HG03442 (cell line): ENCODE data around the gene ABCA9.
"Not testable (repeated sequence)": the region's sequence is repeated elsewhere in the genome, so short reads cannot be mapped to it uniquely, and the experiment has no call there.

Experiments used
- ATAC-seq: cut with Tn5 transposase; IDR thresholded peaks from one replicate; pipeline ENCODE4 v1.9.1; 2021; ENCODE audit warnings: mild to moderate bottlenecking, moderate library complexity; ENCODE audit not compliant: unreplicated experiment

The ABCA9 gene

DNA sequence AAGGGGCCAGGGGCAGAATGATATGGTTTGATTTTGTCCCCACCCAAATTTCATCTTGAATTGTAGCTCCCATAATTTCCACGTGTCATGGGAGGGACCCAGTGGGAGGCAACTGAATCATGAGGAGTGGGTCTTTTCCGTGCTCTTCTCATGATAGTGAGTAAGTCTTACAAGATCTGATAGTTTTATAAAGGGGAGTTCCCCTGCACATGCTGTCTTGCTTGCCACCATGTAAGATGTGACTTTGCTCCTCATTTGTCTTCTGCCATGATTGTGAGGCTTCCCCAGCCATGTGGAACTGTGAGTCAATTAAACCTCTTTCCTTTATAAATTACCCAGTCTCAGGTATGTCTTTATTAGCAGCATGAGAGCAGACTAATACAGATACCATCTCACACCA, 101.6 kb downstream of the ABCA9 start:
- ATAC-seq = not testable (repeated sequence)

DNA sequence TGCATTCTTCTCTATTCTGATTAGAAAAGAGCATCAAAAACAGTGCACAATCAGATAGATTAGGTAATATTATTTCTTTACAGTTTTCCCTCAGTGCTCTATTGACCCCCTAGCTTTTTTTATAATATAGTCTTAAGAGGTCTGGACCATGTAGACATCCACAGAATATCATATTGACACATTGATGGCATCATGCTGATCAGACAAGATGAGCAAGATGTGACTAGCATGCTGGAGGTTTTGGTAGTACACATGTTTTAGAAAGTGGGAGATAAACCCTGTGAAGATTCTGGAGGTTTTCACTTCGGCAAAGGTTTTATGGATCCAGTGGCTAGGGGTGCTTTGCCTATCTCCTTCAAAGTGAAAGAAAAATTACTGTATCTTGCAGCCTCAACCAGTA, 102.8 kb downstream of the ABCA9 start:
- no peak for ATAC-seq

DNA sequence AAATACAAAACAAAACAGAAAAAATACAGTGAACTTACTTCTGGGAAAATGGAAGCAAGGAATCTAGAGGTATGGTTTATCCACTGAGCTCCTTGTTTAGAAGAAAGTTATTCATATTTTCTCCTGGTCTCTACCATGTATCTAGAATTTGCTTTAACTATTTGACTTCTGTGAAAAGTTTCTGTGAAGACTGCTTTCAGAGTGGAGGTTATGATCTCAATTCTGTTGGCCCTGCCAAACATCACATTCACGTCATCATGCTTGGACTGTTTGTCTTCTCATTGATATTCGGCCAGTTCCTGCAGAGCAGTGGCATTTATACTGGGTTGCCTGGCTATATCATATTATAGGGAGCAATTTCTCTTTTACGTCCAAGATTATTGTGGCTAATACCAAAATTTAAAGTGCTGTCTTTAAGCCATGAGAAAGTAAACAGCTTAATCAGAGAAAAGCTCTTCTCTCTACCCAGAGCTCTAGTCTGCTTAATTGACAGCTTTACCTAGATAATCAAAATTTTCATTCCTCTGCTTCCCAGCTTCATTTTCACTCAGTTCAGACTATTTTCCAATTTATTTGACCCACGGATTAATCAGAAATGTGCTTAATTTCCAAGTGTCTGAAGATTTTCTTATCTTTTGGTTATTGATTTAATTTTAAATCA, 105.4 kb downstream of the ABCA9 start, which contains the start of gene ABCA8:
Gene ABCA8, minus strand, starts transcription at position 212 of the 661 bp plus-strand sequence. CDS start 13,358 bp downstream, outside the sequence.
- ATAC-seq = no peak

DNA sequence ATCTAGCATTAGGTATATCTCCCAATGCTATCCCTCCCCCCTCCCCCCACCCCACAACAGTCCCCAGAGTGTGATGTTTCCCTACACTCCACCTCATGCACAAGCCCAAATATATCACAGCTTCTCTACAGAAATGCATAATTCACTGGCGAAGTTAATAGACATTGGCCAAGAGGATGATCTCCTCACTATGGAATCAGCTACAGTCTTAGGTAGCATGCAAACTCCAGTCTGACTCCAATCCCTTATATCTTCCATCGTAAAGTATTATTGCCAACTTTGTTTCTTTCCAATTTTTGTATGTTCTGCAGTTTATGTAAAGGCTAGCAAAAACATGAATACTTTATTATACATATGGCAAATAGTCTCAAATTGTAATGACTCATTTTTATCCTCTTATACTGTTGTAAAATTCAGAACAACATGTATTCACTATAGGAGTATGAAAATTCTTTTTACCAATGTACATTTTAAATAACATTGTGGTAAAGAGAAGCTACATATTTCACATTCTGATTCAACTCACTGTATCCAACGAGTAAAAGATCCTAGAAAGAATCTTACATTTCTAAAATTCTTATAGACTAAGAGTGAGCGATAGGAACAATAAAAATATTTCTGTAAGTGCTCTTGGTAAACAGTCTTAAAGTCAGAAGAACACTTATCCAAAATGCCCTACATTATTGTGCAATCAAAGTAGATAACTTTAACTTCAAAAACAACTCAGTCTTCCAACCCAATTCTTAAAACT, 106.4 kb downstream of the ABCA9 start:
- no peak for ATAC-seq

DNA sequence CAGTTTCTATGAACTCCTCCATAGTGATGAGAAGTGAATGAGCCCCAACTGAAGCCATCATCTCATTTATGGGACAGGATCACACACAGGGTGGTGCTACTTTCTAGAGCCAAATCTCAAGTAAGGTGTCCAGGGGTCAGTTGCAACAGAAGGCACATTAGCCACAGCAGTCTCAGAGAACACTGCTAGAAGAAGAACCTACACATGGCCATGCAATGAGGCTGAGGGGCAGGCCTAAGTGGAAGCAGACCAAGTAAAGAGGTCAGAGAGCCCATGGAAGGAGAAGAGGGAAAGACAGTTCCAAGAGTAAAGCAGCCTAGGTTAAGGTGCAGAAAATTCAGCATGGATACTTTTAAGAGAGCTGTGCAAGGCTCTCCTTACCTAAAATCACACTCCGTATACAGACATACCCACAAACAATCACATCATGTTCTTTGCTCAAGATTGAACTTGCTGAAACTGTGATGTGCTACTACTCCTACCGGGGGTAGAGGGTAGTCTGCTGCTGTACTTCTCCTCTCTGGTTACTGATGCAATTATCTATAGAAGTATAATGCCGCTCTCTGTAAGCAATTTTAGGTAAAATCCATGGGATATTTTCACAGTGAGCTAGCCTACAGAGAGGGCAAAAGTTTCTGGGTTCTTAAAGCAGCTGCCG, 107.3 kb downstream of the ABCA9 start:
- no peak for ATAC-seq

DNA sequence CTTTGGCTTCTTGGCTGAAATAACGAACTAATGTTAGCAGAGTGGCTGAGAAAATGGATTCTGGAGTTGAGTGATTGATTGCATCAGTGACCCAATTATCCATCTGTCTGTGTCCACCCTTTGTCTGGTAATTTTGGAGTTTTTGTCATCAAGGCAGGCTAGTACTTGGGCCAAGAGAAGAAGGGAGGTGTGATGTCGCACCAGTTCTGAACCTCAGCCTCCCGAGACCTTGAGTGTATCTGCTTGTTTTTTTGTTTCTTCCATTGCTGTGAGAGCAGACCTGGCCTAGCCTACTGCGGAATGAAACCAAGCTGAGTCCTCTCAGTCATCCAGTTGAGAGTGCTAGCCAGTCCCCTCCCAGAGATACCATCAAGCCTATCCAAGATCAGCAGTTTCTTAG, 110.0 kb downstream of the ABCA9 start:
- ATAC-seq = no peak

DNA sequence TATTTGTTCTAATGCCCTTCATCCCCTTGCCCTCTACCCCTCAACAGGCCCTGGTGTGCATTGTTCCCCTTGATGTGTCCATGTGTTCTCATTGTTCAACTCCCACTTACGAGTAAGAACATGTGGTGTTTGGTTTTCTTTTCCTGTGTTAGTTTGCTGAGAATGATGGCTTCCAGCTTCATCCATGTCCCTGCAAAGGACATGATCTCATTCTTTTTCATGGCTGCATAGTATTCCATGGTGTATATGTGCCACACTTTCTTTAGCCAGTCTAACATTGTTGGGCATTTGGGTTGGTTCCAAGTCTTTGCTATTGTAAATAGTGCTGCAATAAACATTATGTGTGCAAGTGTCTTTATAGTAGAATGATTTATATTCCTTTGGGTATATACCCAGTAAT, 112.9 kb downstream of the ABCA9 start:
- ATAC-seq = not testable (repeated sequence)

DNA sequence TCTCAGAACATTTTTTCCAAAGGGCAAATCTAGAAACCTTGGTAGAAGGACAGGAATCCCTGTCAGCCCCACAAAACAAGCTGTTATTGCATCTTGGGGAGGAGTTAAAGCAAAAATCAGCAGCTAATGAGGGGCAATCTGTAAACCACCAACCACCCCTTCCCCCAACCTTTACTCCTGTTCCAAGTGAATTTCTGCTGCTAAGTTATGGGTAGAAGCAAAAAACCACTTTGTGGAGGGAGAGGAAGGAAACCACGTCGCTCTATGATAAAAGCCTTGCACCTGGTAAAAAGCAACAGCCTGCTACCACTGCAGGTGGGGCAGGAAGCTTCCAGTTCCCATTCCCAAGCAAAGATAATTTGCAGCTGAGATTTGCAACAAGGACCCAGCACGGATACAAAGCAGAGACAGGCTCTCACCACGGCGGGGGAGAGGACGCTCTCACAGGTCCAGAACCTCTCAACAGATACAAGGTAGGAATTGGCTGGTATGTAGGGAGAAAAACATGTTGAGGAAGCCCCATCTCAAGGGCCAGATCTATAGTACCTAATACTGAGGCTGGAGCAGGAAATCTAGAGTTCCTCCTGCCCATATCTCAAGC, 116.2 kb downstream of the ABCA9 start:
- no peak for ATAC-seq

DNA sequence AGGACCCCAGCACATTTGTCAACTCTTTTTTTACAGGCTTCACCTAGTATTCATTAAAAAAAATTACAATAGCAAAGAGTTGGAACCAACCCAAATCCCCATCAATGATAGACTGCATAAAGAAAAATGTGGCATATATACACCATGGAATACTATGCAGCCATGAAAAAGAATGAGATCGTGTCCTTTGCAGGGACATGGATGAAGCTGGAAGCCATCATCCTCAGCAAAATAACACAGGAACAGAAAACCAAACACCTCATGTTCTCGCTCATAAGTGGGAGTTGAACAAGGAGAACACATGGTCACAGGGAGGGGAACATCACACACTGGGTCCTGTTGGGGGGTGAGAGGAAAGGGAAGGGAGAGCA, 116.9 kb downstream of the ABCA9 start:
- ATAC-seq = not testable (repeated sequence)

DNA sequence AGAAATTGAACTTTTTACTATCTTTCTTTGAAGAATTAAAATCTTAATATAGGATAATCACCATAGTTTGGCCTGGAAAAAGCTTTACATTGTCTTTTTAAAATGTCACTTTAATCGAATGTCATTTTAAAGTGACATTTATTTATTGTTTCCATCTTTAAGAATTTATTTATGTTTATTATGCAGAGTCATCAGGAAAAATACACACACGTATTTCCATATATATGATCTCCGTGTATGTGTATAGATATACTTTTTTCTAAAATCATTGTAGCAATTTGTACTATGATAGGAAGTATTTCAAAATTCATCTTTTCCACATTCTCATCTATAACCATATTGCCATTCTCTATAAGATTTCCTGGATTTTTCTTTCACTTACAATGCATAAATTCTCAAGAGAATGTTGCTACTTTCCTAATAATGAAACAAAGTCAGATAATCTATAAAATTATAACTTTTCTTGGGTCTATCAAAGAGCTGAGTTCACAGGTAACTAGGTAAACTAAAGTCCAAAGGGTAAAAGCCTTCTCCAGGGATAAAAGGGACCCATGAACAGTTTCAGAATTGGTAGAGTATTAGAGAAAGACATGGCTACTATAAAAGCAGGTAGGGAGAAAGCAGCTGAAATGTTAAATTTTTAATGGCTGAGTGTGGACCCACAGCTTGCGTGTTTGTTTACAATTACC, 117.5 kb downstream of the ABCA9 start:
- ATAC-seq = no peak

DNA sequence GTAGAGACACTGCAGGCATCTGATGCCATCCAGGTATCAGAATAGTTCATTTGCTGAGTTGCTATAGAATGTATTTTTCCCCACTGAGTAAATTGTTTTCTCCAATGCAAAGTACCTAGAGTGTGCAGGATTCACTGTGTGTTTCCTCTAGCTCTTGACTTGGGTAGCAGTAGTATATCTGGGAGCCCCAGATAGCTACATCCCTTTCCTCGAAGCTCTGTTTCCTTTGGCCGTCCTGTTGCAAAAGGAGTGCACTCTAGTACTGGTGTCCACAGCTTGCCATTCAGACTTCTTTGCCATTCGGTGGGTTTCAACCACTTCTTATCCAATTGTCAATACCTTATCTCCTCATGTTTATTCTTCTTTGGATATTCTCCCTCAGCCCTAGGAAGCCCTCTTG, 118.3 kb downstream of the ABCA9 start:
- ATAC-seq = no peak

DNA sequence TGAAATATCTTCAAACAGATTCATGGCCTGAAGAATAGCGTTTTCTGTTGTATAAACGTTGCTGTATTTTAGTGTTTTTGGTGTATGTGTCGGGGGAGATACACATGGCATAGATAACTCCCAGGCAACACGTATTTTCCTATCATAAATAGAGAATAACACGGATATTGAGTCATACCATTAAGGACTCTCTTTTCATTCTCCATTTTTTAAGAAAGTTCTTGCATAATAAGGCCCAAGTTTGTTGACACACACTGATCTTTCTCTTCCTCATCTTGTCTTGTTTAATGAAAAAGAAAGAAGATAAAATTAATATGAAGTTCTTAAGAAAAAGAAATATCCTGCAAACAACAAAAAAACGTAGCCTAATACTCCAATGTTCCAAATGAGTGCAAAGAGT, 119.0 kb downstream of the ABCA9 start:
- ATAC-seq = no peak

DNA sequence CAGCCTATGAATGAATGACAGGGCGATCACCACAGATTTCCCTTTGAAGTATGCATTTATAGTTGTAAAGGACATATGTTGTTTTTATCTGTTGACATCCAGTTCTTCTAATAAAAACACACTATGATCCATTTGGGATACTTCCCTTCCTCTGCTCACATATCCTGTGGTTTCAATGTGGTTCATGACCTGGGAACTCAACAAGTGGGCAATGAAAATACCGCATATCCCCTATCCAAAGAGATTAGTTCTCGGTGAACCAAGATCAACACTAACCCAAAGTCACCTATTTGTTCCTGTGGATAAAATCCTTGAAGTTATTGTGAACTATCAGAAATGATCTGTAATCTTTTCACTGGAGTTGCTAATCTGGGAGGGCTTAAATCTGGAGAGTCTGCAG, 121.5 kb downstream of the ABCA9 start:
- ATAC-seq = no peak

DNA sequence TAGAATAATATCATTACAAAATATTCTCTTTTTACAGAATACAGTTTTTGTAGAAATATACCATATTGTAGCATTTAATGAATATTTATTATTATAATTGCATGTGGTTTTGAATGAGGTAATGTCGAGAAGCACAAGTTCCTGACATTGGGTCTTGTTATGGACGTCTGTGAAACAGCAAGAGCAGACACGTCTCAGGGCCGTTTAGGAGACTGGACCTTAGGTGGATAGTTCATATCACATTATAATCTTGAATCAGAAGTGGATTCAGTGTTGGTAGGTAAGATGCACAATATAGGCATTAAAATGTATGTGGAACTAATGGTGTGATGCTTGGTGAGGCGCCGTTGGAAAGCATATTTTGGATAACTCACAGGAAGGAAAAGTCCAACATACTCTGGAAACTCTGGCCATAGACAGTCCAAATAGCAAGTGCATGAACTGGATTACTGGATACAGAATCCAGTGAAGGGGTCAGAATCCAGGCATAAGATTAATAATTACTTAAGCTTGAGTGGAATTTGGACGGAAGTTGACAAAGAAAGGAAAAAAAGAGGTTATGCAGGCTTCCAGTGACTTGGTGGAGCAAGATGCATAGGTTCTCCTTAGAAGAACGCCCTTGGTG, 122.7 kb downstream of the ABCA9 start:
- no peak for ATAC-seq

DNA sequence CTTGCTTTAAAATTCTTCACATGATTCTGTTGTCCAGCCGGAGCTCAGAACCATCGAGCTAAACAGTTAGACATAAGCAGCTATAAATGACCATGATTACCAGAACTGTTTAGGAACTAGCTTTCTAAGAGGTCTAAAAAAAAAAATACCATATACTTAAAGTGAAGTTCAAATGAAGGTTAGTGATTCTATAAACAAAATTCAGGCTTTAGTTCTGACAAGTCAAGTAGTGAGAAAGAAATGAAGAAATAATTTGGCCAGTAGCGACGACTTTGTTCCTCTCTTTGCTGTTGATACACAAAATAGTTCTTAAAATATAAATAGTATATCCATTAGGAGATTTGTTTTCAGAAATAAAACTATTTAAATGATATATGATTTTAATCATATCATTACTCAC, 133.2 kb downstream of the ABCA9 start:
- ATAC-seq = no peak

DNA sequence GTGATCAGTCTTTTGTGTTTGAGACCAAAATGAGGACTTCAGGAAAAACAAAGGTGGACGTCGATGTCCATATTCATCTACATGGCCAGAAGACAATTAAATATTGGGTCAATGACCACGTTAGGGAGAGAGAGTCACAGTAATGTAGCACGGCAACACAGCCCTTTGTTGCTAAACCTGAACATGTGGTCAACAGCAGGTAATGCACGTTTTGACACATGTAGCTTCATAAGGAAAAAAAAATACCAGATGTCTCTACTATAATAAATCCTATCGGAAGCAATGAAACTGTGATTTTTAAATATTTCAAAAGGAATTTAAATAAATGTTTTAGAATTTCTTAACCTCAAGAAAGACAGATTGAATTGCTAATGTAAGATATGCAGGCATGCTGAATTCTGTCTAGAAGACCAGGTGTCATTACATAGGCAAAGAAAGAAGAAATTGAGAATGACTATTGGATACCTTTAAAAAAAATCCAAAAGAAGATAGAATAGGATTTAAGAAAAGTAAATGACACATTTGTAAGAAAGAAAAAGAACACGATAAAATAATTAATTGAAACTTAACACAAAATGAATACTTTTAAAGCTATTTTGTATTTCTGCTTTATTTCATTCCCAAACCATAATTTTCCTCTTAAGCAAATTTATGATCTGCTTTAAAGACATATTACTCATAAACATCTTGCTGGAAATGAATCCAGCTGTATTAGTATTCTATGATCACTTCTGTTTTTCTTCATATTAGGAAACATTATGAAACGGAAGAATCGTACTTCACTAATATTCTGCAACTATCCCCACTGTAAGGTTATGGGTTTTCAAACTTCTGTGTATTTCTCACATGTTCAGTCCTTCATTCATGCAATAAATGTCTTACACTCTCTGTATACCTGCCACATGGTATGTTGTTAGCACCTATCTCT, 135.7 kb downstream of the ABCA9 start:
- ATAC-seq = no peak
